Endometrial microvascular endothelial cells (primary cell): Measurements from ENCODE around the gene TSPAN5. TPM values are rescaled to one million over a fixed set of nuclear protein-coding genes. Genes with fewer than 3 reads are reported as not detected.
"Not testable (repeated sequence)": the region's sequence is repeated elsewhere in the genome, so short reads cannot be mapped to it uniquely, and the experiment has no call there.

ENCODE experiments used
- in situ Hi-C: cut with HindIII; loops from 2 replicates; pipeline ENCODE4 v1.10.0; 2017; ENCODE audit warnings: low sequenced_read_pairs, low pct_unique_long_range_greater_than_20kb; ENCODE audit errors: inconsistent ontology term
- total RNA-seq: library from RNA; depleted of rRNA; stranded (reverse); fragments of >200 nt; gene quantifications from one replicate; pipeline ENCODE4 v1.2.3, GENCODE V29; 2015; ENCODE audit errors: inconsistent ontology term

The TSPAN5 gene
- 40.5 TPM for total RNA-seq

DNA sequence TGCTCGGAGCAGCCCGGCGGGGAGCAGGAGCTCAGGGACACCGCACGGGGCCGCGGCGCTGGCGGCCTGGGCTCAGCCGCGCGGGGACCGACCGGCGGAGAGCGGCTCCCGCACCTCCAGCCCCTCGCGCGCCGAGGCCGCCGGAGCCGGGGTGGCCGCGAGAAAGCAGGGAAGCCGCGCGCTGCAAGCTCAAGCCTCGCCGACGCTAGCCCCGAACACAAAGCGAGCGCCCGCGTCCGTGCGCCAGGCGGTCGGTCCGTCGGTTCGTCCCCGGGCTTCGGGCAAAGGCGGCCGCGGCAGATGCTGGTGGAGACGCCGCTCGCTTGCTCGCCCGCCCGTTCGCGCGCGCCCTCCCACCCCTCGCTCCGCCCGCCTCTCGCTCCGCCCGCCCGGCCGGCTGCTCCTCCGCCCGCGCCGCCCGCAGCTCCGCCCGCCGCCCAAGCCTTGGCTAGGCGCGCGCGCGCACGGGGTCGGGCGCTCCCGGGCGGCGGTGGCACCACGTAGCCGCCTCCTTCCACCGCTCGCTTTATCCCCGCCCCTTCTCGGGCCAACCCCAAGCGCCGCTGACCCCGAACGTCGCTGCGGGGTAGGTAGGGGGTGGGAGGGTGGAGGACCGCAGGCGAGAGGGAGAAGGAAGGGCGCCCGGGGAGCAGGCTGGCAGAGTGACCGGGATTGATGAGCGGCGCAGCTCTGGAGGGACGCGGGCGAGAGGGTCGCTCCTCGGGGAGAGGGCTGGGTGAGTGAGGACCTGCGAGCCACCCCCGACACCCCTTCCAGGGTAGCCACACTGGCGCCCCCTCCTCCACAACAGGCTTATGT is at the start of gene TSPAN5:
Gene TSPAN5, minus strand, starts transcription at position 325 of the 819 bp plus-strand sequence.
- in situ Hi-C loops: no loop called here

DNA sequence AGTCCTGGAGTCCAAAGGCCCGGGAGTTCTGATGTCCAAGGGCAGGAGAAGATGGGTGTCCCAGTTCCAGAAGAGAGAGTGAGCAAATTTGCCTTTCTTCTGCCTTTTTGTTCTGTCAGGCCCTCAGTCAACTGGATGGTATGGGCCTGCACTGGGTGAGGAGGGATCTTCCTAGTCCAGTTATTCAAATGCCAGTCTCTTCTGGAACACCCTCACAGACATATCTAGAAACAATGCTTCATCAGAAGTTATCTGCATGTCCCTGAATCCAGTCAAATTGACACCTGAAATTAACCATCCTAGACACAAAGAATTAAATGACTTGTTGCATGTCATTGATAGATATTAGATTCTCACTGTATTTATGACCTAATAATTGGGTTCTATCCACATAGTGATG is 48.5 kb upstream of the TSPAN5 start:
- in situ Hi-C loops: no loop called here

DNA sequence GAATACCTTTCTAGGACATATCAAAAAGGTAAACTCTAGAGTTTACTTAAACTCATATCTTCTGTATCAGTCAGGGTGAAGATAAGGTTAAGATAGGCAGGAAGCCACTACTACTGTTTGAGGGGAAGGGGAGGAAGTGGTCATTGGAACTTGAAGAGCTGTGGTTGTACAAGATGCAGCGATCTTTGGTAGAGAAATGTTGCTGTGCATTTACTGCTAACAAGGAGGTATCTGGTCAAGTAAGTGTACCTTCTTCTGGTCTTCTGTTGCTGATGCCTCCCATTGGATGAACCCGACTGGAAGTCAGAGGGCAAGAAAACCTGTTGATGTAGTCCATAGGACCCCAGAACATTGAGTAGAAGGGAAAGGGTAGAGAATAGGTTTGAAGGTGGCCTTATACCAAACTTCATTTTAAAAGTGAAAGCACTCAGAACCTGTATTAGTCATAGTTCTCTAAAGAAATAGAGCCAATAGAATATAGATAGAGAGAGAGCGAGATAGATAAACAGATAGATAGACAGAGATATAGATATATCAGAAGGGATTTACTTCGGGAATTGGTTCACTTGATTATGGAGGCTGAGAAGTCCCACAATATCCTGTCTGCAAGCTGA is 47.9 kb upstream of the TSPAN5 start:
- in situ Hi-C loops: no loop called here

DNA sequence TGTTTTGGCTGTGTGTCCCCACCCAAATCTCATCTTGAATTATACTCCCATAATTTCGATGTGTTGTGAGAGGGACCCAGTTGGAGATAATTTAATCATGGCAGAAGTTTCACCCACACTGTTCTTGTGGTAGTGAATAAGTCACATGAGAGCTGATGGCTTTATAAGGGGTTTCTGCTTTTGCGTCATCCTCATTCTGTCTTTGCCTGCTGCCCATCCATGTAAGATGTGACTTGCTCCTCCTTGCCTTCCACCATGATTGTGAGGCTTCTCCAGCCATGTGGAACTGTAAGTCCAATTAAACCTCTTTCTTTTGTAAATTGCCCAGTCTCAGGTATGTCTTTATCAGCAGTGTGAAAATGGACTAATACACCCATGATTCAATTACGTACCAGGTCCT is 47.2 kb upstream of the TSPAN5 start:
- in situ Hi-C loops: not testable (repeated sequence)

DNA sequence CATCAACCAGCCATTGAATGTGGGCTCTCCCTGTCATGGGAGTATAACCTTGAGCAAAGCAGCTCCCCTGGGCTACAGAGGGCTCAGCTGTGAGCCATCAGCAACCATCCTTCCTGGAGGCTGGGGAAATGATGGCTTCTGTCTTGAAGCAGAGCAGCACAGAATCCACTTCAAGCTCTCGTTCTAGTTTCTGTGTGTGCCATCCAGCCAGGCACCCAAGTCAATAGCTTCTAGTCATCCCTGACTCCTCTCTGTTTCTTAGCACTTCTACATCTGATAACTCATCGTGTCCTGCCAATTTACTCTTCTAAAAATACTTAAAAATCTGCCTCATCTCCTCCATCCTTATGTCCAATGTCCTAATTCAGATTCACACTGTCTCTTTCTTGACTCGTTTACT is 42.2 kb upstream of the TSPAN5 start:
- in situ Hi-C loops: no loop called here

DNA sequence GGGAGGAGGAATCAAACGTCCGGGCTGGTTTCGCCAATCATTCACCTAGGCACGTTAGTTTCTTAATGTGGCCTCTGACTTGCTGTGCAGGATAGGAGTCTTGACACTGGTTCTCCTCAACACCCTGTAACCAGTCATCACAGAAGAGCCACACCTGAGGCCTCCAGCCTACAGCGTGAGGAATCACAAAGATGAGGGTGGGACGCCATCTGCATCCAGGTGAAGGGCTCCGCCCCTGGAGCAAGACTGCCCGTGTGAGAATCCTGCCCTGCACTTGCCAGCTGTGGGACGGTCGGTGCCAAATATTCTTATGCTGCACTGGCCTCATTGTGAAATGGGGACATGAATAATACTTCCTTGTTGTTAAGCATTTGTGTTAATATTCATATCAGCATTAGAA is 35.7 kb upstream of the TSPAN5 start:
- in situ Hi-C loops: no loop called here

DNA sequence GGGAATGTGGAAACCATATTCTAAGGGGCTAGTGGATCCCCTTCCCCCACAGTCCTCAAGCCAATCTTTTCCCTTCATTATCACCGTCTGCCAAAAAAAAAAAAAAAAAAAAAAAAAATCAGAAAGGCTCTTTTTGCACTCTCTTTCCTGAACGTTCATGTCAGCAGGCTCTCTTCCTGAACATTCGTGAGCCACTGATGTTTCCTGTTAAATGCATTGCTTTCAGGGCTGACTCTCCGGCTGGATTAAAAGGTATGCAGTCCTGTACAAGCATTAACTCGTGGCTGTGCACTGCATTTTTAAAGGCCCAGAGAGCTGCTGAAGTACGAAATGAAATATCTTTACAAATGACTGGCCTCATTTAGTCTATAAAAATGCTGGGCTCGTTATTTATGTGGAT is 34.0 kb upstream of the TSPAN5 start:
- in situ Hi-C loops: no loop called here

DNA sequence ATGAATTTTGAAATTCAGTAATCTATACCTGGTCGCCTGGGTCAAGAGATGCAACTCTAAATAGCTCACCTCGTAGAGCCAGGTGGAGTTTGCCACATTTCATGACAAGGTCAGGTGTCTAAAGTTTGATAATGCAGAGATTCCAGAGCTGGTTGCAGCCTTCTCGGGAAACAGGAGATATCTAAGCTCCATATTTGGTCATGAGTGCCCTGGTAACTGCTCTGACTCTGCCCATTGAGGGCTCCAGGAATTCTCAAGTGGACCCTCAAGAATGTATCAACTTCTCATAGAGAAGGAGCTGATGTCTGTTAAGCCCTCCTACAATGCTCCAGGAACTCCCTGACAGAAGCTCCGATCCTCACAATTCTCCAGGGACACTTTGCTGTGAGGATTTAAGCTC is 33.2 kb upstream of the TSPAN5 start:
- in situ Hi-C loops: no loop called here

DNA sequence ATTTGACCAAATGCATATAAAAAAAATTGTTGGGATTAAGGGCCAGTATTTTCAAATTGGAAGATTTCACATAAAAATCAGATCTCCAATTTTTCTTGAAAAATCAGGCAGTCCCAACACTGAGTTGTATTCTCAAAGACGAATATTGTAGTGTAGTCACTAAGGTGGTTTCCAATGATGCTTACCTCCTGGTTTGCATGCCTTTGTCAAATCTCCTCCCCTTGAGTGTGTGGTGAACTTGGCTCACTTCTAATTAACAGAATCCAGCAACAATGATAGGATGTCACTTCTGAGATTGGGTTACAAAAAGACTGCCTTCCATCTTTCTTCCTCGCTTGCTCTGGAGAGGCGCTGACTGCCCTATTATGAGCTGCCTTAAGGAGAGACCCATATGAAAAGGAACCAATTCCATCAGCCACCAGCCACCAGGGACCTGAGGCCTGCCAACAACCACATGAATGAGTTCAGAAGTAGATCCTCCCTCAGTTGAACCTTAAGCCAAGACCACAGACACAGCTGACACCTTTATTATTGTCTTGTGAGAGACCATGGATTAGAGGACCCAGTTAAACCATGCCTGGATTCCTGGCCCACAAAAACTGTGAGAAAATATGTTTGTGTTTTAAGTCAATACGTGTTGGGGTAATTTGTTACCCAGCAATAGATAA is 31.2 kb upstream of the TSPAN5 start:
- in situ Hi-C loops: no loop called here

DNA sequence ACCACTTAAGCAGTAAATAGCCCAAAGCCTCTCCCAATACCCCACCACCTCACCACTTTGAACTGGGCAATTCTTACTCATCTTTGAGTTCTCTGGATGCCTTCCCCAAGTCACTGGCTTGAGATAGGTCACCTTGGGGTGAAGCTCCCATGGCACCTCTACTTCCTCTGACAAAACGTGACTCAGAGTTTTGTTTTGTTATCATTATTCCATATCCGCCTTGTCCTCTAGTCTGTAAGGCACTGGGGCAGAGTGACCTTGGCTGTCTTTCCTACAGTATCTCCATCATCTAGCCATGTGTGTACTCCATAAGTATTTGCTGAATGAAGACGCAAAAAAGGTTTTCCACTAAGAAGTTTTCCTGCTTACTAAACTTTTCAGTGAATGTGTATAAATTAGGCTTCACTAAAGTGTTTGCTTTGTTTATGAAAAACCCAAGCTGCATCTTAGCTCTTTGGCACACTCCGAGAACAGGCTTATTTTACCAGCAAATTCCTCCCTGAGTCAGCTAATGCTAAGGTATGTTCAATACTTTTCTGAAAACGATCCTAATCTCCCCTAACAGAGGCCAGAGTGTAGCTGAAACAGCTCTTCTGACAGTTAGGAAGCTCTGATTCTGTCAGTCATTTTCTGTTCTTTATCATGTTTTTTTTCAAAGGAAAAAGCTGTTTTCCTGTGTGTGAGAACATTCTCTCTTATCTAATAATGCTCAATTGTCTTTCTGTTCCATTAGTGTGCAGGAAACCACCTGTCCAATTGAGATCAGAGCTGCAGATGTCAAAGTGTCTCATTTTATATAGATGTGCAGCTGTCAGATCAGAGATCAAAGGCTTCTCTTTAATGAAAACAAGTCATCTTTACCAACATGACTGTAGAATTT is 30.2 kb upstream of the TSPAN5 start:
- in situ Hi-C loops: no loop called here

DNA sequence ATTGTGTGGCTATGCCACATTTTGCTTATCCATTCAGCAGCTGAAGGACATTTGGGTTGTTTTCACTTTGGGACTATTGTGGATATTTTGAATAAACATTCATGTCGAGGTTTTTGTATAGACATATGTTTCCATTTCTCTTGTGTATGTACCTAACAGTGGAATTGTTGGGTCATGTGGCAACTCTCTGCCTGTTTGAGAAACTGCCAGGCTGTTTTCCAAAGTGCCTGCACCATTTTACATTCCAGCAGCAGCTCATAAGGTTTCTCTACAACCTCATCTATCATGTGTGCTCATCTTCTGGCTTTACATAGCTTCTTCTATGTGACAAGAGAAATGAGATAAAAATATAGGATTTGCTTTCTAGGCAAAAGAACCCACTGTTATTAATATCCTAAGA is 29.5 kb upstream of the TSPAN5 start:
- in situ Hi-C loops: no loop called here

DNA sequence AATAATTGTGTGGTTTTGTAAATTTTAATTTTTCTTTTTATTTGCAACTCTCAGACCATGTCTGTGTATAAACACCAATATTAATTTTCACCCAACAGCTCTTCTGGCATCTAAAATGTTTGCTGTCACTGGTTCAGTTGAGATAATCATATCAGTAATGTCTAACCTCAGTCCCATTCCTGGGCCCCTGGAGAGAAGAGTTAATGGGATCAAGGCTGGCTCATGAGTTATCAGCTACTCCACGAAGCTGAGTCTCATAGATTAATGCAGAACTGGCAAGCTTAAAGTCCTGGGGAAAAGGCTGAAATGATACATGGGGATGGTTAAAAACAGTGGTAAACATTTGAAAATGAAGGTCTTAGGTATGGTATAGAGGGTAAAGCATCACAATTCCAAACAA is 28.4 kb upstream of the TSPAN5 start:
- in situ Hi-C loops: no loop called here

DNA sequence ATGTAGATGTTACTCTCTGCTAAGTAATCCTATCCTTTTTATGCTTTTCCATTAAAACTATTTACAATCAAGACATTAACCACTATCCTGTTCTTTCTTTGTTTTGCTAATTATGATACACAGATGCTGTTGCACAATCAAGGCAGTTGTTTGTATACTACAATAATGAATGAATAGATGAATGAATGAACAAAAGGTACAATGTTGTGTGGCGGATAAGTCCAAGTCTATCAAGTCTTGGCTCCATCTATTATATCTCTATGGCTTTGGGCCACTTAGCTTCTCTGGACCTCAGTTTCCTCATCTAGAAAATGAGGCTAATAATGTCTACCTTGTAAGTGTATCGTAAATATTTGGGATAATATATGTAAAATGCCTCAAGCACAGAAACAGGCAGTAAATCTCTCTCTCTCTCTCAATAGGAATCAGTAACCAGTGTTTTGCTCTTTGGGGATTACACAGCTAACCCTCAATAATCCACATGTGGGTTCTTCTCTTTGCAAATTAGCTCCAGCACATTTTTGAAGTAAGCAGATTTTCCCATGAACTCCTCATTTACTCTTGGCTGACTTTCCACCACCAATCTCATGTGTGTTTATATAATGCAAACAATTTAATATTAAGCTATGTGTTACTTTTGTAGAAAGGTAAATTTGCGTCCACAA is 27.8 kb upstream of the TSPAN5 start:
- in situ Hi-C loops: no loop called here

DNA sequence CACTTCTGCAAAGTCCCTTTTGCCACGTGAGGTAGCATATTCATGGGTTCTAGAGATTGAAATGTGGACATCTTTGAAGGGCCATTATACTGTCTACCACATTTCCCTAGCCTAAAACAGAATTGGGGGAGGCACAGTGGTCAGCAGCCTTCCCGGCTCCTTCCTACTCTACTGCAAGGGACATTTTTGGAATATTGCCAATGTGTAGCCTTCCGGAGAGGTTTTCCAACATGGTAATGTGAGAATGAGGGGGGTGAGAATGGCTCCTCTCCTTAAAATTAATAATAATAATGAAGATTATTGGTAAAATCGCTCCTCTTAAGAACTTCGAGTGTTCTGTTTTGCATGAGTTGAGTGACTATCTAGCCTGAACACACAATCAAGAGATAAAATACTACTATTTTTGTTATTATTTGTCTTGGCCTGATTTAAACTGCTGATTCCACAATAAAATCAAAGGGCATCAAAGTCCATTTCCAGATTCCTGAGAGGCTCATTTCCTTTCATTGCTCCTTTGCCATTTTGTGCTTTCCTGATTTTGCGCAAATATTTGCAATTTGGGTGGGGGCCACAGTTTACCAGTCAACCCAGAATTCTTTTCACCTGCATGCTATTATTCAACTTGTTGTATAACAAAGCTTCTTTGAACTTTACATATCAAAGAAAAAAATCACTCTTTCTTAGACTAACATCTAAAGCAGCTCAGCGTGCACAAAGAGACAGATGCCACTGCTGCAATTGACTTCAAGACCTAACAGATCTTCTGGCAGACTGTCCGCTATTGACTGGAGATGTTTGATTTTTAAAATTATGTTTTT is 27.0 kb upstream of the TSPAN5 start:
- in situ Hi-C loops: no loop called here

DNA sequence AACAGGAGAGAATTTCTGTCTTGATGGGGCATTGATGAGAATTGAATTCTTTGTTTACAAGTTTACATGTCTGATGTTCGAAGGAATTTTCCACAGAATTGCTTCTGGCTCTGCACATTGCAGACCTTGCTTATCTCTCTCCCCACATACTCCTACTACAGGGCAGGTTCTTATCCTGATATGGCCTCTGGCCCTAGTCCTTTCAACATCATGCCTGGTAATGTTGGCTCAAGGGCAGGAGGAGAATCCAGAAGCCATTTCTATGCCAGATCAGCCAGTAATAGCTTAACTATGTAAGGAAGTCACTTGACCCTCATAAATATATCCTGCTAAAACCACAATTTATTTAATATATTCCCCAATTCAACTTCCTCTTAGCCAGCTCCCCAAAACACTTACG is 24.3 kb upstream of the TSPAN5 start:
- in situ Hi-C loops: no loop called here

DNA sequence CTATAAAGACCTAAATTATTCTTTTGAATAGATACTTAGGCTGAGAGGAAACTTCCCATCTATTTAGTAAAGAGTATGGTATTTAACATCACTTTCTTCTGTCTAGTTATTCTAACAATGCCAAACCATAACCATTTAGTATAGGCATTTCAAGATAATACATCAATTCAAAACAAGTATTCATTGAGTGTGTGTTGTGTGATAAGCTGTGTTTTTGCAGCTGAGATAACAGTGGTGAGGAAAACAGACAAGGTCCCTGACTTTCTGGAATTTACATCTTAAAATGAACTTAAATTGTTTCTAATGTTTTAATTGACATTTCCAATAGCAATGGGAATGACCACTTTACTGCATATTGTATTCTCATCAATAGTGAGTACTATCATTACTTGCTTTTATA is 22.4 kb upstream of the TSPAN5 start:
- in situ Hi-C loops: no loop called here

DNA sequence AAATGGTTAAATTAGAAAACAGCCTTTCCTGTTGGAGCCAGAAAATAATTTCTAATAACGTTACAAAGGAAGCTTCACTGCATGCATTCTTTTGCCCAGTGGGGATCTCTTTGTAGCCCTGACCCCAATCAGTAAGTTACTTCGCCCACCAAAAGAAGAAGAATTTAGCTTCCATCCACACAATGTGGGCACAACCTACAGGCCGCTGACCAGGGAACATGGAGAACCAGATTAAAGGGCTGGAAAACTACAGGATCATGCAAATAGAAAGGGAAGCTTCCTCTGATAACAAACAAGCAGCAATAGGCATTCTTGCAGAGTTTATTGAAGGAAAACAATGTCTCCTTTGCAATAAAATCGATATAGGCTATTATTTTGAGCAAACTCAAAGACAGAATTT is 21.3 kb upstream of the TSPAN5 start:
- in situ Hi-C loops: no loop called here

DNA sequence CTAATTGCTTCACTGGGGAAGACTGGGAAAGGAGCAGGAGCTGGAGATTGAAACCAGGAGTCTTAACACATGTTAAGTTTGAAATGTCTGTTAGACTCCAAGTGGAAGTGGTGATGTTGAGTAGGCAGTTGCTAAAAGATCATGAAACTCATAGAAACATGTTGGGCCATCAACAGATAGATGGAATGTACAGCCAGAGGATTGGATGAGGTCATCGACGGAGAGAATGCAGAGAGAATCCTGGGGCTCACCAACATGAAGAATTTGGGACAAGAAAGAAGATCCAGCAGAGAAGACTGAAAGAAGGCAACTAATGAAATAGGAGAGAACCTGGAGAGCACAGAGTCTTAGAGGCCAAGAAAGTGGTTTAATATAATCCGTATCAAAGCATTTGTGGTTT is 19.4 kb upstream of the TSPAN5 start:
- in situ Hi-C loops: no loop called here
